ENCODE results near the gene WDR93.

Gene WDR93

DNA sequence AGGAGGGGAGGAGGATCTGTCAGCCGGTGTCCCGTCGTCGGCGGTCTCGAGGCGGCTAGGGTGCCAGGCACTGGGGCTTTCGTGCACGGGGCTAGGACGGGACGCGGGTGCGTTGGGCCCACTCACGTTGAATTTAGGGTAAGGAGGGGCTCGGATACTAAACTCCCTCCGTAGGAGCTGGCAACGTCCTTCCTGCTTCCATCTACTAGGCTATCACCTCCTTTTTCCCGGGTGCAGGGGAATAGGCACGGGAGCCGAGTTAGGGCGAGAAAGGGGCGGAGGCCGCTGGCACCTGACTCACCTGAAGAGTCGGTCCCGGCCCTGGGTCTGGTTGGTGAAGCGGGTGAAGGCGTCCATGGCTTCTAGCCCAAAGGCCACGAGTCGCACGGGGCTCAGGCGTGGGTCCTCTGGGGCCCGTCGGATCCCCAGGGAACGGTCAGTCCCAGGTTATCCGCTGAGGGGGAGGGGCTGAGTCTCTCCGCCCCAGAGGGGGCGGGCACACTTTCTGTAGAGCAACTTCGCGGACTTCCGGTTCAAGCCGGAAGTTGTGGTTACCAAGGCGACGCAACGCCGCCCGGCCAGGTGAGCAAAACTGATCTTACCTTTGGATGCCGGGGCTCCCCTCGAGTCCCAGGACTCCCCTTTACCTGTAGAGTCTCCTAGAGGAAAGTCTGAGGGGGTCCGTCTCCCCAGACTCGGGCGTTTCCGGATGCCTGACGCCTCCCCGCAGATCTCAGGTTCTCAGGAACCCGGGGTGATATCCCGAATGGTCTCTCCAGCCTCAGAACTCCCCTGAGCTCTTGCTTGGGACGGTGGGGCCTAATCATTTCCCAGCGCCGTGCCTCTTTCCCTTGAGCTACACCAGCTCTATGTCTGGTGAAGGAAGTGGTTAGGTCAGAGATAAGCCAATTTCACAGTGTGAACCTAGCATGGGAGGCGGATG is at the start of gene WDR93, which contains the start of gene PEX11A:
Gene WDR93 (plus strand): TSS at position 536 of the 943 bp plus-strand sequence. CDS start 10,936 bp downstream, outside the sequence.
Gene PEX11A (minus strand): TSS at position 479 of the 943 bp plus-strand sequence. CDS start 122 bp downstream, at position 357.
- DNase-seq = peak; percentile 80 to 82

DNA sequence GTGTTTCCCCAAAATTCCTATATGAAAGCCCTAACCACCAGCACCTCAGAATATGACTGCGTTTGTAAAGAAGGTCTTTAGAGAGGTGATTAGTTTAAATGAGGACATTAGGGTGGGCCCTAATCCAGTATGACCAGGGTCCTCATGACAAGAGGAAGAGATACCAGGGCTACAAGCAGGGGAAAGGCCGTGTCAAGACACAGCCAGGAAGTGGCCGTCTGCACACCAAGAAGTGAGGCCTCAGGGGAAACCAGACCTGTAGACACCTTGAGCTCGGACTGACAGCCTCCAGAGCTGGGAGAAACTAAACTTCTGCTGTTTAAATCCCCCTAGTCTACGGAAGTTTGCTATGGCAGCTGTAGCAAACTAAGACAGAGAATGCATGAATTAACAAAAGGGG is 49.6 kb upstream of the WDR93 start:
- DNase-seq = no peak

- DNase-seq = no peak
These were observed 48.5 kb upstream of the WDR93 start for GRCh38 chr15:89642106-89642505.

DNA sequence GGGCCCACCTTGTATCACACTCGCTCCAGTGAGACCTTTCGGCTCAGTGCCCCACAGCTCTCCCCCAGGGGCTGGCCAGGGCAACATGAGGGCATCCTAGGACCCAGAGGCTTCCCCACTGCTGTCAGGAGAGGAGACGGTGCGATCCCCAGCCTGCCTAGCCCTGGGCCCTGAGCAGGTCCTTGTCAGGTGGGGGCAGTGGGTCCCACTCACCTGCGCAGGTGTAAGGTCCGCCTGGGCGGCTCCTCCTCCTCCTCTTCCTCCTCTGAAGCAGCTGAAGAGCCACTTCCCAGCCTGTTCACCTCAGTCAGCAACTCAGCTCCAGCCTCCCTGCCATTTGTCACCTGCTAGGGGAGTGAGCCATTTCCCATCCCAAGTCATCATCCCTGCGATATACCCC is 44.9 kb upstream of the WDR93 start:
- DNase-seq = no peak

- DNase-seq = no peak
These were observed 44.0 kb upstream of the WDR93 start for GRCh38 chr15:89646416-89647141.

GRCh38 chr15:89647191-89647851 is 43.3 kb upstream of the WDR93 start:
- DNase-seq = peak; percentile 32 to 45

DNA sequence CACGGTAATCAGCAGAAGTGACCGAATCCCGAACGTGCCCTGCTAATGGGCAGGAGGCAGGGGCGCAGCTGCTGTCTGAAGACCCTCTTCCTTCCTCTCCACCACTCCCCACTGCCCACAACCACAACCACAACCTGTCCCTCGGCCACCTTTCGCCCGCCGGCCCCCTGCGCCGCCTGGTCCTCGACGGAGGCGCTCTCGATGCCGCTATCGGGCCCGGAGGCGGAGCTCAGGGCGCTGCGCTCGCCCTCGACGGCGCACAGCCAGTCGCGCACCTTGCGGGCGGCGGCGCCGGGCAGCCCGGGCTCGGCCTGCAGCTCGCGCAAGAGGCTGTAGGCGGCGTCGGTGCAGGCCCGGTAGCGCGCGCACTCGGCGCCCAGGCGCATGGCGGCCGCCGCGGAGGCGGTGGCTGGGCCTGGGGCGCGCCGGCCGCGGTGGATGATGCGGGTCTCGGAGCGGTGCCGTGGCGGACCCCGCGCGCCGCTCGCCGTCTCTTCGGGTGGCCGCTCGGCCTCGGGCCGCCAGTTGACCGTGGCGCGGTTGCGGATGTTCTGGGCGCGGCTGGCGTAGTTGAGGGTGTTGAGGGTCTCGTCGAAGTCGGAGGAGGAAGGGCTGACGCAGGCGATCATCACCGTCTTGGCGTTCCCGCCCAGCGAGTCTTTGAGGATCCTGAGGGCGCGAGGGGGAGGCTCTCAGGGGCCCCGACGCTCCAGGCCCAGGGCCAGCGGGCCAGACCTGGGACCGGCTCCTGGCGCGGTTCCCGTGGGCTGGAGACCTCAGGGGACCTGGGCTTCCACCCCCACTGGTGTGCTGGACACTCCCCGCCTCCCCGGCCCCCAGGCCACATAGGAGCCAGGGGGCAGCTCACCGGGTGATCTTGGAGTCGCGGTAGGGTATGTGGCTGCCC is 42.3 kb upstream of the WDR93 start:
- DNase-seq = no peak

GRCh38 chr15:89649013-89649625 is 41.5 kb upstream of the WDR93 start:
- no peak for DNase-seq

GRCh38 chr15:89649716-89650115 is 40.9 kb upstream of the WDR93 start:
- no peak for DNase-seq

- no peak for DNase-seq
These were observed 38.5 kb upstream of the WDR93 start for GRCh38 chr15:89652131-89652530.

DNA sequence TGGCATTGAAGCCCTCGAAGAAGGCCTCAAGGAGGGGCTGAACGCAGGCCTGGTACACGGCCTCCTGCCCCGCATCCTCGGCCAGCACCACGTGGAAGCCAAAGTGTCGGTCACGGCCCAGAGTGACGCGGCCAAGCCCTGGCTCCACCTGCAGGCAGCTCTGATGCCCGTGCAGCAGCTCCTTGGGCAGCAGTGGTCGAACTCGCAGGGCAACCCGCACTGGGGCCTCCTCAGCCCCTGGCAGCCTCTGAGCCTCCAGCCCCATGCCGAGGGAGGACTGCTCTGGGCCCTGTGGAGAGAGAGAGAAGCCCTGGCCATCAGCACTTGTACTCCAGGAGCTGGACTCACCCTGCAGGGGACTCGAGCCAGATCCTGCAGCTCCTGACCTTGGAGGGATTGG is 37.9 kb upstream of the WDR93 start:
- no peak for DNase-seq

GRCh38 chr15:89653578-89653977 is 37.0 kb upstream of the WDR93 start:
- DNase-seq = no peak

DNA sequence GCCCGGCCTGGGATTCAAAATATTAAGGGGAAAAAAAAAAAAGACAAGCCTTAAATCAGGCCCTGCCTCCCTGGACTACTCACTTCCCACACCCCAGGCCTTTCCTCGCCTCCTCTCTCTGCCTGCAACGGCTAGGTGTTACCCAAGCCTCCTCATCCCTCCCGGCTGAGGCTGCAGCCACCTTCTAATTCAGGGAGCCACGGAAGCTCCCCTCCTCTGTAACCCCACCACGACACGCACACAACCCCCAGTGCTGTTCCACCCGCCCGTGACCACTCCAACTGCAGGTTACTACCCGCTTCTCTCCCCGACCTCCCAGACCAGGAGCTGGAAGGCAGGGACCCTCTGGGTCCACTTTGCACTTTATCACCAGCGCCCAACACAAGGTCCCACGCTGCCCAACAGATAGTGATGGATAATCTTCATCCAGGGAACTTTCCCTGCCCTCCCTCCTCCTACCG is 36.3 kb upstream of the WDR93 start:
- DNase-seq = no peak

- DNase-seq = no peak
These were observed 35.5 kb upstream of the WDR93 start, which contains the start of gene KIF7 for GRCh38 chr15:89654847-89655805. TSS of gene KIF7 (minus strand) at chr15:89655467. CDS start at chr15:89652930, 2,537 bp downstream.

- no peak for DNase-seq
These were observed 34.3 kb upstream of the WDR93 start for GRCh38 chr15:89656116-89656815.

DNA sequence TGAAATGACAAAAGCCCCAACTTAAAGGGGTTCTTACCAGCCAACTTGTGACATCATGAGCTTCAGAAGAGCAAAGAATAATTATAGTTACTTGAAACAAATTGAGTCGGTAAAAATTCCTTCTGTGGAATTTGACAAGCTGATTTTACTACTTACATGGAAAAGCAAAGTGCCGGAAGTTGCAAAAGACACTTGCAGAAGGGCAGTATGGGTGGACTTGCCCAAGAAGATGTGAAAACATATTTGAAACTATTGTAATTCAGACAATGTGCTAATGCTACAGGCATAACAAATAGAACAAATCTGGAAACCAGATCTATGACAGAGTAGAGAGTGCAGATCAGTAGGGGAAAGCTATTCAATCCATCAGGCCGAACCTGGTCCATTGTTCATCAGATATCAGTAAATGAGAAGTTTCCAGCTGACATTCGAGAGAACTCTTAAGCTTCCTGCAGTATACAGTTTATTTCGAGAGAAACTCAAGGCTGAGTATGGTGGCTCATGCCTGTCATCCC is 32.9 kb upstream of the WDR93 start:
- DNase-seq = no peak

GRCh38 chr15:89659295-89659694 is 31.3 kb upstream of the WDR93 start:
- DNase-seq = no peak

DNA sequence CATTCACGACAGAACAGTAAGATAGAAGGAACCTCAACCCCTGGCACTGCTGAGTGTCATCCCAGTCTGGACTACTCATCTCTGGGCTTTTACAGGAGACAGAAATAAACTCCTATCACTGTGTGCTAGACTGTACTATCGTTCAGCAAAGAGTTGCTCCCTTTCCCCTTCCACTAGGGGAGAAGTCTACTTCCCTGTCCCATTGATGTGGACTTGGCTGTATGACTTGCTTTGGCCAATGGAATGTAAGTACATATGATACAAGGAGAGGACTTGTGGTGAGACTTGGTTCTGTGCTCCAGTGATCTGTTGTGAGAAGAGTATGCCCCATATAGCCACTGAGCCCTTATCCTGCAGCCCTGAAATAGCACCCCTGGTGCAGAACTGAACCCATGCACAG is 30.1 kb upstream of the WDR93 start:
- no peak for DNase-seq

DNA sequence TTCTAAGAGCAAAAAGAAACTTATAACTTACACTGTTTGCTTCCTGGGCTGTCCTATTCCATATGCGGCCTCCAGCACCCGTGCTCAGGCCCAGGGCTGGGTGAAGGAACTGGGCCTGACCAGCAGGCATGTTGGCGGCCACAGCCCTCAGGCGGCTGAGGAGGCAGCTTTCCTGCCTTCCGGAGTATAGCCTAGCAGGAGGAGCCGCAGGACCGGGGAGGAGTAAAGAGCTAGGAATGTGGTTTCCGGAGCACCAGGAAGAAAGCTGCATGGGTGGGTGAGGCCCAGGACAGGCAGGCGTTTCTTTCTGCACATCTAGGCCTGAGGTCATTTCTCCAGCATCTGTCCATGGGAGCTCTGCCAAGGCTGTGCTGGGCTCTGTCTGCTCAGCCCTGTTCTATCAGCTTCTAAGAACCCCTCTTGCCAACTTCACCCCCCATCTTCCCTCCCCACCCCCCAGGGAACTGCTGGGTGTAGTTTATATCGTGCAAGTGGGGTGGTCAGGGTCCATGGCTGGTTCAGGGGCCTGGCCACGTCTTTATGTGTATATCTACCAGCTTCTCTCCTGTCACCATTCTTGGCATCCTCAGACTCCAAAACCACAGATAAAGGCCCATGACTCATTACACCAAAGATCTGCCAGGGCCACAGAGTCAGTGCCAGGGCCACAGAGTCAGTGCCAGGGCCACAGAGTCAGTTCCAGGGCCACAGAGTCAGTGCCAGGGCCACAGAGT is 27.6 kb upstream of the WDR93 start:
- DNase-seq = no peak

Data from CD4-positive, alpha-beta T cell treated with Interleukin-1 beta for 1 hour (primary cell).